OCI-LY3 (cell line): ENCODE results near the gene ZNF213.

Experiments
- EZH2phosphoT487 ChIP-seq: fragments of 200-600 bp; shearing (Covaris generic); IDR thresholded peaks from 2 replicates; pipeline ENCODE4 v1.6.1; 2018; ENCODE audit warnings: antibody characterized with exemption, mixed run types, low read depth
- TF ChIP-seq, protein P1 (sequence below): fragments of 200-600, 300-600 bp; sonication (generic); IDR thresholded peaks from 2 replicates; pipeline ENCODE4 v1.5.1; 2014; ENCODE audit warnings: antibody characterized with exemption, low read length, low read depth

DNA sequence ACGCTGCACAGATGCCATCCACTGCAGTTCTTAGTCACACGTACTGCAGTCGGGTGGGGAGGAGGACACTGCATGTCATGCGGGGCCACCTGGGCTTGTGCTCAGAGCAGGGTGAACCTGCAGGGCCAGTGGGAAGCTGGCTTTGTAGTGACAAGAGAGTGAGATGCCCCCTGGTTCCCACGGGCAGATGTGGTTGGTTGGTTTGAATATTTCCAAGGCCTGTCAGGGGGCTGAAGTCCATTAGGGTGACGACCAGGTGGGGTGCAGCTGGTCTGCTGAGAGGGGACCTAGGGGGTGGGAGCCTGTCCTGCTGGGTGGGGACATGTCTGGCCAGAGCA is 14.3 kb downstream of the ZNF213 start:
- TF ChIP-seq, protein P1, sequence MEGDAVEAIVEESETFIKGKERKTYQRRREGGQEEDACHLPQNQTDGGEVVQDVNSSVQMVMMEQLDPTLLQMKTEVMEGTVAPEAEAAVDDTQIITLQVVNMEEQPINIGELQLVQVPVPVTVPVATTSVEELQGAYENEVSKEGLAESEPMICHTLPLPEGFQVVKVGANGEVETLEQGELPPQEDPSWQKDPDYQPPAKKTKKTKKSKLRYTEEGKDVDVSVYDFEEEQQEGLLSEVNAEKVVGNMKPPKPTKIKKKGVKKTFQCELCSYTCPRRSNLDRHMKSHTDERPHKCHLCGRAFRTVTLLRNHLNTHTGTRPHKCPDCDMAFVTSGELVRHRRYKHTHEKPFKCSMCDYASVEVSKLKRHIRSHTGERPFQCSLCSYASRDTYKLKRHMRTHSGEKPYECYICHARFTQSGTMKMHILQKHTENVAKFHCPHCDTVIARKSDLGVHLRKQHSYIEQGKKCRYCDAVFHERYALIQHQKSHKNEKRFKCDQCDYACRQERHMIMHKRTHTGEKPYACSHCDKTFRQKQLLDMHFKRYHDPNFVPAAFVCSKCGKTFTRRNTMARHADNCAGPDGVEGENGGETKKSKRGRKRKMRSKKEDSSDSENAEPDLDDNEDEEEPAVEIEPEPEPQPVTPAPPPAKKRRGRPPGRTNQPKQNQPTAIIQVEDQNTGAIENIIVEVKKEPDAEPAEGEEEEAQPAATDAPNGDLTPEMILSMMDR = no peak
- TF ChIP-seq EZH2phosphoT487 = no peak
